Testis (tissue), 3 donors: ENCODE data around the gene KRTAP16-1. TPM values are rescaled to one million over a fixed set of nuclear protein-coding genes. Genes with fewer than 3 reads are reported as not detected.
"Not testable (repeated sequence)": the region's sequence is repeated elsewhere in the genome, so short reads cannot be mapped to it uniquely, and the experiment has no call there.

Experiments used
- DNase-seq: peaks from one replicate; pipeline ENCODE4 v3.0.0-alpha.2; 2019
- H3K27ac ChIP-seq, 2 donors: fragments of 200-600 bp; sonication (generic); one replicate each; pipeline ENCODE4 v1.5.1; 2019
- H3K27me3 ChIP-seq: fragments of 200-600 bp; sonication (generic); one replicate; pipeline ENCODE4 v1.5.1; 2019
- H3K36me3 ChIP-seq: fragments of 200-600 bp; sonication (generic); one replicate; pipeline ENCODE4 v1.5.1; 2017; ENCODE audit warnings: low read depth; ENCODE audit errors: missing control alignments
- H3K4me1 ChIP-seq: fragments of 200-600 bp; sonication (generic); one replicate; pipeline ENCODE4 v1.5.1; 2019
- H3K4me3 ChIP-seq, 2 donors: fragments of 200-600 bp; sonication (generic); one replicate each; pipeline ENCODE4 v1.5.1; 2017 to 2019
- H3K9me3 ChIP-seq: fragments of 200-600 bp; sonication (generic); one replicate; pipeline ENCODE4 v1.5.1; 2017
- POLR2A ChIP-seq: fragments of 450-650 bp; IDR thresholded peaks from one replicate; pipeline ENCODE4 v1.6.1; 2017; ENCODE audit warnings: antibody characterized with exemption, mild to moderate bottlenecking, moderate library complexity
- WGBS, 2 donors: methylation state at CpG; one replicate each; pipeline ENCODE4 v1.1.5; 2018; 5-methylcytosine and 5-hydroxymethylcytosine counted together
- intact Hi-C: fragments of 100-400 bp; cut with DNase I; formaldehyde crosslinking; loops from one replicate; pipeline ENCODE4 v1.15.1; 2023; ENCODE audit warnings: low total_unique reads
- polyA plus RNA-seq: library from polyadenylated mRNA; stranded (reverse); fragments of 350-450 nt; fragmentation: Illumina TruSeq; extraction: RNeasy Lipid Tissue Mini Kit (QIAGEN cat#74804); gene quantifications from one replicate; pipeline ENCODE4 v1.2.3, GENCODE V29; 2014; ENCODE audit warnings: low read depth, low replicate concordance; ENCODE audit not compliant: insufficient read depth
- total RNA-seq, 2 donors: library from RNA; depleted of rRNA; stranded (reverse); fragments of >200 nt; gene quantifications; one replicate each; pipeline ENCODE4 v1.2.3, GENCODE V29; 2016
- TF ChIP-seq, protein P1 (sequence below), 3 experiments: fragments of 450-650 bp in 2 of 3; fragments of 200-600 bp in 1 of 3; sonication (generic) in 1 of 3; IDR thresholded peaks; one replicate each; pipeline ENCODE4 v1.5.1; 2016 to 2019; ENCODE audit warnings: antibody characterized with exemption in 3 of 3, mild to moderate bottlenecking in 2 of 3, moderate library complexity in 1 of 3

KRTAP16-1 gene
- total and polyA plus RNA-seq, 3 donors from 2014 or later: not detected

DNA sequence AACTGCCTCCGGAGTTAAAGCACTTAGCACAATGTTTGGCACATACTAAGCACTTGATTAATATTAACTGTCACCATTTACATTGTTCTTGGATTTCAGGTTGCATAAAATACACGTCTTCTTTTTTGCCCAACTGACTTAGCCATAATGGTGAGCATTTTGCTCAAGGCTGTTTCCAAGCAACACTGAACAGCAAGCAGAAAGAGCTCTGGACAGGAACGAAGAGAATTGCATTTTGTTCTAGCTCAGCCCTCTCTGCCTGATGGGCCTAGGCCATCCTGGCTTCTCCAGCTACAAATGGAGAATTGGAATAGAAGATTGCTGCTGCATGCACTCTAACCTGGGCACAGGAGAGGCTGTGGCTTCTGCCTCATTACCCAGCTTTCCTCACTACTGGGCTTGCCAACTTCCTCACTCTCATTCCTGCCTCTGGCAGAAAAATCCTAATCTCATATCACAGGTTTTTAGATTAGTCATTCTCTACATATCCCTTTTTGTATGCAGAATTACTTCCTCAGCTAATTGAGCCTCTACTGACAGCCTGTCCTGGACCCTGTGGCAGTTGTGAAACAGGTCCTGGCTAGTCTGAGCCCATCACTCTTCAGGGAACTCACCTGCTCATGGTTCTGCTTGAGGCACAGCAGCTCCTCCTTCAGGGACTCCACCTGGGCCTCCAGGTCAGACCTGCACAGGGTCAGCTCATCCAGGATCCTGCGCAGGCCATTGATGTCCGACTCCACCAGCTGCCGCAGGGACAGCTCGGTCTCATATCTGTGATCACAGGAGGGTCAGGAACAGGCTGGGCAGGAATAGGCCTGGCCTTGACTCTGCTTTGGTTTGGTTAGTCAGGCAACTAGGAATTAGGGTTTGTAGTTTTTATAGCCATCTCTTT lies 39.0 kb upstream of the KRTAP16-1 start:
- 84 to 87% methylated on average over 7 of the region's 7 CpGs for WGBS, 2 donors
- Histone ChIP-seq H3K27me3 (no peaks in the 10 kb centered on the region), H3K4me1 (no peaks in the 10 kb centered on the region), H3K9me3 (no peaks in the 10 kb centered on the region), H3K4me3 (no peak overlapping the region), H3K36me3 (no peaks in the 10 kb centered on the region), H3K27ac (no peak overlapping the region)
- intact Hi-C loops: no loop called here
- TF ChIP-seq POLR2A: no peak
- TF ChIP-seq, protein P1, sequence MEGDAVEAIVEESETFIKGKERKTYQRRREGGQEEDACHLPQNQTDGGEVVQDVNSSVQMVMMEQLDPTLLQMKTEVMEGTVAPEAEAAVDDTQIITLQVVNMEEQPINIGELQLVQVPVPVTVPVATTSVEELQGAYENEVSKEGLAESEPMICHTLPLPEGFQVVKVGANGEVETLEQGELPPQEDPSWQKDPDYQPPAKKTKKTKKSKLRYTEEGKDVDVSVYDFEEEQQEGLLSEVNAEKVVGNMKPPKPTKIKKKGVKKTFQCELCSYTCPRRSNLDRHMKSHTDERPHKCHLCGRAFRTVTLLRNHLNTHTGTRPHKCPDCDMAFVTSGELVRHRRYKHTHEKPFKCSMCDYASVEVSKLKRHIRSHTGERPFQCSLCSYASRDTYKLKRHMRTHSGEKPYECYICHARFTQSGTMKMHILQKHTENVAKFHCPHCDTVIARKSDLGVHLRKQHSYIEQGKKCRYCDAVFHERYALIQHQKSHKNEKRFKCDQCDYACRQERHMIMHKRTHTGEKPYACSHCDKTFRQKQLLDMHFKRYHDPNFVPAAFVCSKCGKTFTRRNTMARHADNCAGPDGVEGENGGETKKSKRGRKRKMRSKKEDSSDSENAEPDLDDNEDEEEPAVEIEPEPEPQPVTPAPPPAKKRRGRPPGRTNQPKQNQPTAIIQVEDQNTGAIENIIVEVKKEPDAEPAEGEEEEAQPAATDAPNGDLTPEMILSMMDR (IDR thresholded peaks at IDR 0.05): no peak
- no peak for DNase-seq

DNA sequence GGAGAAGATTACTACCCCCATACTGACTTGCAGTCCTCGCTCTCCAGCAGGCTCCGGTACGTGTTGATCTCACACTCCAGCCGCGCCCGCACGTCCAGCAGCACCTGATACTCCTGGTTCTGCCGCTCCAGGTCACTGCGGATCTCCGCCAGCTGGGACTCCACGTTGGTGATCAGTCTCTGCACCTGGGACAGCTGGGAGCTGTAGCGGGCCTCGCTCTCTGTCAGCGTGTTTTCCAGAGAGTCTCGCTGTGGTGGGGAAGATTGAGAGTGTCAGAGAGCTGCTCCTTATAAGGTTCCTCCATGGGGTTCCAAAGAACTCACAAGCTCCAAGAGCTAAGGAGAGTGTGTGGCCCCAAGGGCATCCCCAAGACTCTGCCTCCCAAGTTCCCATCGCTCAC lies 37.3 kb upstream of the KRTAP16-1 start:
- intact Hi-C loops, DNase-seq: not testable (repeated sequence)

DNA sequence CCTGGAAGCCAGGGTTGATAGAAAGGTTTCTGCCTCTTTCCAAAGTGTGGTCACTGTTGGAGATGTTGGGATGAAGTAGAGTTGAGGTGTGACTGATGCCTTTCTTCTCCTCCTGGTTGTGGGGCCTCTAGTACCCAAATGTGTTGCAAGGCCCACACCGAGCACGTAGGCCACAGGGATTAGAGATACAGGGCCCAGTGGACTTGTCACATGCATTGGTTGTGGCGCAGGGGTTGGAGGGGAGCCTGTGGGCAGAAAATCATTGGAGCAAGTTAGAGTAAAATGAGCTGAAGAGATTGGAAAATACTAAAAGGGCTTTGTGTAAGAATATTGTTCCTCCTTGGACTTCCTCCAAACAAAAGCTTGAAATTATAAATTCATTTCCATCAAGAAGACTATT lies 36.9 kb upstream of the KRTAP16-1 start:
- Histone ChIP-seq H3K27me3 (no peaks in the 10 kb centered on the region), H3K4me3 (no peak overlapping the region), H3K4me1 (no peaks in the 10 kb centered on the region), H3K36me3 (no peaks in the 10 kb centered on the region), H3K9me3 (no peaks in the 10 kb centered on the region), H3K27ac (no peak overlapping the region)
- 87 to 95% methylated on average over 3 of the region's 3 CpGs for WGBS, 2 donors
- no peak for DNase-seq
- no peak for TF ChIP-seq POLR2A
- TF ChIP-seq, protein P1 (IDR thresholded peaks at IDR 0.05): no peak
- intact Hi-C loops: no loop called here

More for the DNA sequence above, 37.3 kb upstream of the KRTAP16-1 start:
- H3K27ac ChIP-seq, H3K27me3 ChIP-seq, H3K4me3 ChIP-seq, H3K9me3 ChIP-seq, H3K4me1 ChIP-seq, H3K36me3 ChIP-seq: not testable (repeated sequence)
- WGBS, 2 donors: 87 to 89% methylated on average over 14 to 16 of the region's 16 CpGs

DNA sequence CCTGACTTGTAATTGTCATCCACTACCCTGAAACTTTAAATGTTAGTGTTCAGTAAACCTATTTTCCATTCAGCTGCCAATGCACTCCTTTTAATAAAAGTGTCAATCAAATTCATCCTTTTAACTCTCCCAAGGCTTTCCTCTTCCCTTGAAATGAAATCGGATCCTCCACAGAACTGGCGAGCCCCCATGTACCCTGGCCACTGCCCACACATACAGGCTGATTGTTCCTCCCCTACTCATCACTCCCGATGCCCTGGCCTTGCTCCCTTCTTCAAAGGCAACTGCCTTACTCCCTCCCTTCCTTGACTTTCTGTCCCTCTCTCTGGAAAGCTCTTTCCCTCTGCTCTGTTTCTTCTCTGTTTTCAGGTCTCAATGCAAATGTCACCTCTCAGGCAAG lies 33.9 kb upstream of the KRTAP16-1 start:
- no peak overlapping the region for H3K27ac ChIP-seq
- no peaks in the 10 kb centered on the region for H3K4me1 ChIP-seq
- no peaks in the 10 kb centered on the region for H3K9me3 ChIP-seq
- no peak for DNase-seq
- TF ChIP-seq, protein P1 (IDR thresholded peaks at IDR 0.05): no peak
- TF ChIP-seq POLR2A: no peak
- no peaks in the 10 kb centered on the region for H3K27me3 ChIP-seq
- intact Hi-C loops: no loop called here
- H3K4me3 ChIP-seq: no peak overlapping the region
- H3K36me3 ChIP-seq: no peaks in the 10 kb centered on the region
- WGBS, 2 donors: 39 to 54% methylated on average over 3 of the region's 3 CpGs

DNA sequence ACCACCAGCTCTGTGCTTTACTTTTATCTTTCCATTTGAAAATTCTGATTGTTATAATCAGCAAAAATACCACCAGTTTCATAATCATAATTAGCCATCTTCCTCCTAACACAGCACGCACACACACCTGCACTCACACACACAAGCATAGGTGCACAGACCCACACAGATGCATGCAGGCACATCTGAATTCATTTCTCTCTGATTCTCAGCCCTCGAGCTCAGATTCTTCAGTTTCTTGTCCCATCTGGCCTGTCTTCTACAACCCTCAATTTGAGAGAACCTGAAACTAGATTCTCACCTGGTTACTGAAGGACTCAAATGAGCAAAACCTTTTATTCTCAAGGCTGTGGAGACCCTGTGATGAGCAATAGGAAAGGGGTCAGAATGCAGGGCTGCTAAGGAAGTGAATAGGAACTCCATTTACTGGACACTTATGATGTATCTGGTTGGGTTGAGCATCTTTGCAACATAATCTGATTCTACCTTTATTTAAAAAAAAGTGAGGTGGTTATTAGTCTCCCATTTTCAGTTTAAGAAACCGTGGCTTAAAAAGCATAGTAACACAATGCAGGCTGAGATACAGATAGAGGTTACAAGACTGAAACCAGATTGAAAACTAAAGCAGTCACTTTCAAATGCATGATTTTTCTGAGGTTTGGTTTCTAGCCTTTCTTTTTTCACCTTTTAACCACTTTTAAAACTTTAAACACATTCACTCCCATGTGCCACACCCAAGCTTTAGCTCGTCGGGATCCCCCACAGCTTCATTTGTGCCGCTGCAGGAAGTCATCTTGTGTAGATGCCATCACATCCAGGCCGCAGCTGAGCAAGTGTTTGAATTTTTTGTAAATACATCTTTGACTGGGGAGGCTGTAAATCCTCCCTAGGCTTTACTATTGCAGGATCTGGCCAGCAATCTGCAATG lies 32.1 kb upstream of the KRTAP16-1 start:
- WGBS, 2 donors: 87 to 88% methylated on average over 7 of the region's 7 CpGs
- TF ChIP-seq, protein P1 (IDR thresholded peaks at IDR 0.05): no peak
- TF ChIP-seq POLR2A: no peak
- Histone ChIP-seq H3K36me3 (no peaks in the 10 kb centered on the region), H3K4me1 (no peaks in the 10 kb centered on the region), H3K4me3 (no peak overlapping the region), H3K9me3 (no peaks in the 10 kb centered on the region), H3K27ac (no peak overlapping the region), H3K27me3 (no peaks in the 10 kb centered on the region)
- DNase-seq: no peak
- intact Hi-C loops: no loop called here
